HG02623 (cell line): ENCODE results near the gene TIAM1.

Experiments
- ATAC-seq: cut with Tn5 transposase; IDR thresholded peaks from one replicate; pipeline ENCODE4 v1.9.1; 2021; ENCODE audit warnings: moderate library complexity; ENCODE audit not compliant: unreplicated experiment

The TIAM1 gene

DNA sequence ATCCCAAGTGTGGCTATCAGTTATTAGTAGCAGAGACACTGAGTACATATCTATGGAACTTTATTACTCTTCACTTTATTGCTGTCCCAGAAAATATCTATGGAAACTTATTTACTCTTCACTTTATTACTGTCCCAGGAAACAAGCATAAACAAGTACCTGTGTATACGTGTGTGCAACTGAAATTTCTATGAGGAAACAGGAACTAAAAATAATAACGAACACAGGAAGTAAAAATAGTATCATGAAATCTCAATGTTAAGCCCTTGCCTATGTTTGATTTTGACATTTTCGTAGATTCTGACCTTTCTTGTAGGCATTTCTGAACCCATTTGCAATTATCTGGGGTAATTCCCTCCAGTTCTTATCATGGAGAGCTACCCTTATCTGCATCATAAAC lies 240.9 kb downstream of the TIAM1 start:
- ATAC-seq, result no peak

DNA sequence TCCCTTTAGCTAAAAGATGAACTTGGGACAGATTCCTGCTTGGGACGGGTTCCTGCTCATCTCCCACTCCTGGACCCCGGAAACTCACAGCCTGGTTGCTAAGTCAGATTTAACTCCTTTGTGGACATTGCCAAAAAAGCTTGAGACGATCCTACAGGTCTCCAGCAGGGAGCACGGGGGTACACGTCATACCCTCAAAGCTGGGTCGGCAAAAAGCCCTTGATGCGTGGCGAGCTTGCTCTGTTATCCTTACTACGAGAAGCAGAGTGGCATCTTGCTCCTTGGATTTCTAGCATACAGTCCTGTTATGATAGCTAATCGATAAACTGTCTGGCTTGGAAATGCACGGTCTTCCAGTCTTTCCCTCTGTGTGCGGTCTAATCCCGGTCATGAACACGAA lies 244.9 kb downstream of the TIAM1 start:
- ATAC-seq, result no peak

DNA sequence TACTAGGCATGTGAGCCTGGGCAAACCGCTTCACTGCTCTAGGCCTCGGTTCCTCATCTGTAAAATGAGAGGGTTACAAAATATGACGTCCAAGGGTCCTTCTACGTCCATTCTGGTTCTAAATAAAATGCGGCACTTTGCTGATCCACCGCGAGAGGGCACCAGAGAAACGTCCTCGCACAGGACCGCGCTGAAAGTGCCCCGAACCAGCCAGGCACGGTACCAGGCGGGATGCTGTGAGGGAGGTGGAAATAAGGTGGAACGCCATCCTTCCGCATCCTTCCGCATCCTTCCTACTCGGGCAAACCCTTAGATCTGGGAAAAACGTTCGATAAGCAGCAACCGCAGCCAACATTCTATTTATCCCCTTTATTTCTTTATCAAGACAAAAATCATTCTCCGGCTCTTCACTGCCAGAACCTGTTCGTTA lies 245.5 kb downstream of the TIAM1 start:
- ATAC-seq, result peak; percentile 75

DNA sequence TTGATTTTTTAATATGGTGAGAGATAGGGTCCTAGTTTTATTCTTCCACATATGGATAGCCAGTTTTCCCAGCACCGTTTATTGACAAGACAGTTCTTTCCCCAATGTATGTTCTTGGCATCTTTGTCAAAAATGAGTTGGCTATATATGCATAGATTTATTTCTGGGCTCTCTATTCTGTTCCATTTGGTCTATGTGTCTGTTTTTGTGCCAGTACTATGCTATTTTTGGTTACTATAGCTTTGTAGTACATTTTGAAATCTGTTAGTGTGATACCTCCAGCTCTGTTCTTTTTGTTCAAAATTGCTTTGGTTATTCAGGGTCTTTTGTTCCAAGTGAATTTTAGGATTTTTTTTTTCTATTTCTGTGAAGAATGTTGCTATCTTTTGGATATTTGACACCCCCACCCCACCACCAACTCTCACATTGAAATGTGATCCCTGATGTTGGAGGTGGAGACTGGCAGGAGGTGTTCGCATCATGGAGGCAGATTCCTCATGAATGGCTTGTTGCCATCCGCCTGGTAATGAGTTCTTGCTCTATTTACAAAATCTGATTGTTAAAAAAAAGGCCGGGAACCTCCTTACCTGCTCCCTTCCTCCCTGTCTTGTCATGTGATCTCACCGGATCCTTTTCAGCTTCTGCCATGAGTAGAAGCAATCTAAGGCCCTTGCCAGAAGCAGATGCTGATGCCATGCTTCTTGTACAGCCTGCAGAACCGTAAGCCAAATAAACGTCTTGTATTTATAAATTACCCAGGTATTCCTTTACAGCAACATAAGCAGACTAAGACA lies 251.0 kb downstream of the TIAM1 start:
- ATAC-seq, result no peak

DNA sequence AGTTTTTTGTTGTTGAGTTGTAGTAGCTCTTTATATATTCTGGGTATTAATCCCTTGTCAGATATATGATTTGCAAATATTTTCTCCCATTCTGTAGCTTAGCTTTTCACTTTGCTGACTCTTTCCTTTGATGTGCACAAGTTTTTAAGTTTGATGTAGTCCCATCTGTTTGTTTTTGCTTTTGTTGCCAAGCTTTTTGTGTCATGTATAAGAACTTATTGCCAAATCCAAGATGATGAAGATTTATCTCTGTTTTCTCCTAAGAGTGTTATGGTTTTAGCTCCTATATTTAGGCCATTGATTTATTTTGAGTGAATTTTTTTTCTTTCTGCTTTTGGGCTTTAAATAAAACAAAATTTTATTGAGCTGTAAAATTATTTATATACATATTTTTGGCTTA lies 253.7 kb downstream of the TIAM1 start:
- ATAC-seq, result no peak

DNA sequence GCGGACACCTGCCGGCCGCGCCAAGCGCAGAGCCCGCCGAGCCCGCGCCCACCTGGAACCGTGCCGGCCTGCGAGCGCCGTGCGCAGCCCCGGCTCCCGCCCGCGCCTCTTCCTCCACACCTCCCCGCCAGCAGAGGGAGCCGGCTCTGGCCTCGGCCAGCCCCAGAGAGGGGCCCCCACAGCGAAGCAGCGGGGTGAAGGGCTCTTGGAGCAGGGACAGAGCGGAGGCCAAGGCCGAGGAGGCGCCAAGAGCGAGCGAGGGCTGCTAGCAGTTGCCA lies 255.6 kb downstream of the TIAM1 start:
- ATAC-seq, result no peak

DNA sequence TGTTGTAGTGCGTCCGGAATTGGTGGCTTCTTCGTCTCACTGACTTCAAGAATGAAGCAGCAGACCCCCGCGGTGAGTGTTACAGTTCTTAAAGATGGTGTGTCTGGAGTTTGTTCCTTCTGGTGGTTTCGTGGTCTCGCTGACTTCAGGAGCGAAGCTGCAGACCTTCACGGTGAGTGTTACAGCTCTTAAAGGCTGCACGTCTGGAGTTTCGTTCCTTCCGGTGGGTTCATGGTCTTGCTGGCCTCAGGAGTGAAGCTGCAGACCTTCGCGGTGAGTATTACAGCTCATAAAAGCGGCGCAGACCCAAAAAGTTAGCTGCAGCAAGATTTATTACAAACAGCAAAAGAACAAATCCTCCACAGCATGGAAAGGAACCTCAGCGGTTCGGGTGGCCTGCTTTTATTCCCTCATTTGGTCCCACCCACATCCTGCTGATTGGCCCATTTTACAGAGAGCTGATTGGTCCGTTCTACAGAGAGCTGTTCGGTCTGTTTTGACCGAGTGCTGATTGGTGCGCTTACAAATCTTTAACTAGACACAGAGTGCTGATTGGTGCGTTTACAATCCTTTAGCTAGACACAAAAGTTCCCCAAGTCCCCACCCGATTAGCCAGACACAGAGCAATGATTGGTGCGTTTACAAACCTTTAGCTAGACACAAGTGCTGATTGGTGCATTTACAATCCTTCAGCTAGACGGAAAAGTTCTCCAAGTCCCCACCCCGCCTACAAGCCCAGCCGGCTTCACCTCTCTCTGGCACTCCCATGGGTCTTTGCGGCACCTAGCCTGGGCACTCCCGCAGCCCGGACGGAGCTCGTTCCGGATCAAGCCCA lies 256.2 kb downstream of the TIAM1 start:
- no peak for ATAC-seq

DNA sequence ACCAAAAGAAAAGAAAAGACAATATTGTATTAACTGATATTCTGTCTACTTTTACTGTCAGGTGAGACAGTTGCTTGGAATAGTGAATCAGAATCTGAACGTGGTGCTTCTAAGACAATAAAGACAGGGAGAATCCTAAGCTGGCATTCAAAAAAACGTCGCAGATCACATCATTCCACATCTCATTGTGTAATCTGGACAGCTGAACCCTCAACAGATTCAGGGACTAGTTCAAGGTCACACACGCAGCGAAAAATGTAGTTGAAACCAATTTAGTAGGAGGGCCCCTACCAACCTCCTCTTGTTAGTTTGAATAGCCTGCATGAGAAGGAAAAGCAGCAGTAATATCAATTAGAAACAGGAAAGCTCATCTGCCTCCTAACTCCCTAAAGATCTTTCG lies 259.4 kb downstream of the TIAM1 start:
- no peak for ATAC-seq

DNA sequence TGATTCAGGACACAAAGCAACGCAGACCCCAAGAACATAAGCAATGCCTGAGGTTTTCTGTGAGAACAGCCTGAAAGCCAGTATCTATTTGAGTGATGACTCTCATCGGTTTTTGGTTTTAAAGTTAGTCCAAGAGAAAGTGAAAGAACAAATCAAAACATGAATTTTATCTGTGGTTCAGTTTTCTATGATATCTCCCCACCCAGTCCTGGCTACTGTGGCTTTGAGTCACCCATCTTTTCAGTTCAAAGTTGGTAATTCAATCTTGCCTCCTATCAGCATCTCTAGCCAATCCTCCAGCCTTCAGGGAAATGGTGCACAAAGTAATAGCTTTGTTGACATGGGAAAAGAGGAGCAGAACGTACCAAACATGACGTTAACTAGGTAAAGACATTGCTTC lies 265.3 kb downstream of the TIAM1 start:
- ATAC-seq, result peak; percentile 66

DNA sequence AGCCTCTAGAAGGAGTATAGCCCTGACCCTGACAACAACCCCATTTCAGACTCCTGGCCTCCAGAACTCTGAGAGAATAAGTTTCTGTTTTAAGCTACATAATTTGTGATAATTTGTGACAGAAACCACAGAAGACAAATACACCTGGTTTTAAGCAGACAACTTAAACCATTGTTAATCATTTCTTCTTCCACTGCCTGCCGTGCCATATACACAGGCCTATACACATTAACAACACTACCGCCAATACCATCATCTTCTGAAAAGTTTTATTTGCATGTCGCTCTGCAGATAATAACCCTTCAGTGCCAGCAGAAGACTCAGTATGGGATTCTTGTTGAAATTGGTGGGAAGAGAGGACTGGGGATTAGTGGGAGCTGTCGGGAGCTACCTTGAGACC lies 265.8 kb downstream of the TIAM1 start:
- no peak for ATAC-seq

DNA sequence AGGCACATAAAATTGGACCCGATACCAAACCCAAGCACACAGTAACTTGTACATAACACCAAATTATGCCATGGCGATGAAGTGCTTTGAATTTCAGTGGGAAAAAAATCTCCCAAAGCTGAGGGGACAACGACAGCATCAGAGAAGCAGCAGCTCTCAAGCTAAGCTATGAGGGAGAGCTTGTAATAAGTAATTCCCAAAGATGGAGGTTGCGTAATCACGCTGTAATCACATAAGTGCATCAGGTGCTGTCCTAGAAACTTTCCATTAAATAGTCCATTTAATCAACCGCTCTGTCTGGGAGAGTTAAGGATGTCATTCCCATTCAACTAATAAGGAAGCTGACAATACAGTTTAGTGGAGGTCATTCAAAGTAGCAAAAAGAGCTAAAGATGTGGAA lies 268.2 kb downstream of the TIAM1 start:
- ATAC-seq, result no peak

DNA sequence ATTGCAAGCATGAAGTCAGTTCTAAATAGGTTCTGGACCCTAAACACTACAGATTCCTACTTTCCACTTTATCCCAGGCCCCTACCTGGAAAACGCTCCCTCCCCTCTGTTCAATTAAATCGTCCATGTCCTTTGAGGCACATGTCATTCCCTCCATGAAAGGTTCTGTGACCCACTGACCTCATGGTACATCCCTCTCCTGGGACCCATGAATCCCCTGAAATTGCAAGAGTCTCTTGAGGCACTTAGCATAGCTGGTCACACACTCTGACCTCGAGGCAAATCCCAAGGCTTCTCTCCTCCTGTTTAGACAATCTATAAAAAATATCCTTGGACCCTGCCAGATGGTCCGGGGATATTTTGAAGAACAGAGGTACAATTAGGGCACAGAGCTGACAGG lies 271.5 kb downstream of the TIAM1 start:
- ATAC-seq, result no peak
